HFF-Myc (cell line): ENCODE data around the gene HOXD8.

ENCODE experiments used
- DNase-seq: peaks from one replicate; pipeline ENCODE4 v3.0.0-alpha.2; 2011; ENCODE audit warnings: low read depth; ENCODE audit errors: extremely low read depth
- H3K4me3 ChIP-seq: replicated peaks from 2 replicates; pipeline ENCODE4 v1.5.1; 2011; ENCODE audit warnings: low read depth, mild to moderate bottlenecking, control low read depth, low read length
- TF ChIP-seq, protein P1 (sequence below): IDR thresholded peaks from 2 replicates; pipeline ENCODE4 v1.5.1; 2012; ENCODE audit warnings: mild to moderate bottlenecking, low read depth, low read length, control low read depth; ENCODE audit errors: missing control alignments

The HOXD8 gene

DNA sequence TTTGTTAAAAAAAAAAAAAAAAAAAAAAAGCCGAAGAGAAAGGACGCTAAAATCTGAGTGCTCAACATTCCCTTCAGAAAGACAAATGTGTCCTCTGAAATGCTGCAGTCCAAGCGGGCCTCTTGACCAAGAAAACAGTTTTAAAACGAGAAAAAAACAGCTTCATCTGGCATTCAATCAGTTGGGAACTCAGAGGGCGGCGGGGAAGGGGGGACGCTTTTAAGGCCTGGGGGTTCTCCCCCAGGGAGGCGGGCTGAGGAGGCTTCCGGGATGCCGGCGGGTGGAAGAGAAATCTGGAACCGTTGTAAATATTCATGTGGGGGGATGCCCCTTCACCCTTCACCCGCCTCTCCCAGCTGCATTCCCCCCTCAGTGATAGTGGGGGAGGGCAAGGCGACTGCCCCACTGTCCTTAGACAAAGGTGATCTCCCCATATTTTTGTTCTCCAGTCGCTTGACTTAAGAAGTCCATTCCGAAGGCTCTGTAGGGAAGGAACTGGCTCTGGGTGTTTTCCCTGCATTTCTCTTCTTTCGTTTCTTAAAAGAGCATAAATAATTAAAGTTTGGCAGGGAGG, 25.7 kb upstream of the HOXD8 start:
- DNase-seq = no peak
- peak overlapping the region; percentile 44 for H3K4me3 ChIP-seq
- TF ChIP-seq, protein P1, sequence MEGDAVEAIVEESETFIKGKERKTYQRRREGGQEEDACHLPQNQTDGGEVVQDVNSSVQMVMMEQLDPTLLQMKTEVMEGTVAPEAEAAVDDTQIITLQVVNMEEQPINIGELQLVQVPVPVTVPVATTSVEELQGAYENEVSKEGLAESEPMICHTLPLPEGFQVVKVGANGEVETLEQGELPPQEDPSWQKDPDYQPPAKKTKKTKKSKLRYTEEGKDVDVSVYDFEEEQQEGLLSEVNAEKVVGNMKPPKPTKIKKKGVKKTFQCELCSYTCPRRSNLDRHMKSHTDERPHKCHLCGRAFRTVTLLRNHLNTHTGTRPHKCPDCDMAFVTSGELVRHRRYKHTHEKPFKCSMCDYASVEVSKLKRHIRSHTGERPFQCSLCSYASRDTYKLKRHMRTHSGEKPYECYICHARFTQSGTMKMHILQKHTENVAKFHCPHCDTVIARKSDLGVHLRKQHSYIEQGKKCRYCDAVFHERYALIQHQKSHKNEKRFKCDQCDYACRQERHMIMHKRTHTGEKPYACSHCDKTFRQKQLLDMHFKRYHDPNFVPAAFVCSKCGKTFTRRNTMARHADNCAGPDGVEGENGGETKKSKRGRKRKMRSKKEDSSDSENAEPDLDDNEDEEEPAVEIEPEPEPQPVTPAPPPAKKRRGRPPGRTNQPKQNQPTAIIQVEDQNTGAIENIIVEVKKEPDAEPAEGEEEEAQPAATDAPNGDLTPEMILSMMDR = no peak

DNA sequence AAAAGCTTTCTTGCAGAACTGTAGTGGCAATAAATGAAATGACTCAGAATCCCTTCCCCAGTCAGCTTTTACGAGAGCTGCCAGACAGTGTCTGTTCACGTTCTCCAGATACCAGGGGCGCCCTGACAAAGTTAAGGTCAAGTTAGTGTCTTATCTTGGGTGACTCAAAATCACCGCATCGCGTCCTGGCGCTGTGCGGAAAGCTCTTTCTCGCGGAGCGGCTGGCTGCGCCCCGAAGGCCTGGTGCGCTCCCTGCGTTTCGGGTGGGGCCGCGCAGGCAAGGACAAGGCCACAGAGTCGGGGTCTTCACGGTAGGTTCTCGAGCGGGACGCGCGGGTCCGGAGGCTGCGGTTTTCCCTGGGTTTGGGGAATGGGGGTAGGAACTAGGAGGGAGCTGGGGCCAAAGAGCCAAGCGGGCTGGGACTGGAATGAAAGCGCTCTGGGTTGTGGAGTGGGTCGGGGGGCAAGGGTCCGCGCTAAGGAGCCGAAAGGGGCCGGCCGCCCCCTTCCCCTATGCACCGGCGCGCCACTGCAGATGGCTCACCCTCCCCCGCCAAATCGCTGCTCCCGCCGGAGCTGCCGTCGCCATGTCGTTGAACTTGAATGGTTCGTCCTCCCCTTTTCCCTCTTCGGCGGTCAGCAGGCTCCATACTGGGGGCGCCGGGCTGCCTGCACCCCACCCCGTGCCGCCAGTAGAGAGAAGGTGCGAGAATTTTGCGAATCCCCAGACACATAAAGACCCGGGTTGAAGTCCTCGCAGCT, 25.0 kb upstream of the HOXD8 start:
- H3K4me3 ChIP-seq = peak overlapping the region; percentile 44
- TF ChIP-seq, protein P1 = no peak
- peak; percentile 45 for DNase-seq

DNA sequence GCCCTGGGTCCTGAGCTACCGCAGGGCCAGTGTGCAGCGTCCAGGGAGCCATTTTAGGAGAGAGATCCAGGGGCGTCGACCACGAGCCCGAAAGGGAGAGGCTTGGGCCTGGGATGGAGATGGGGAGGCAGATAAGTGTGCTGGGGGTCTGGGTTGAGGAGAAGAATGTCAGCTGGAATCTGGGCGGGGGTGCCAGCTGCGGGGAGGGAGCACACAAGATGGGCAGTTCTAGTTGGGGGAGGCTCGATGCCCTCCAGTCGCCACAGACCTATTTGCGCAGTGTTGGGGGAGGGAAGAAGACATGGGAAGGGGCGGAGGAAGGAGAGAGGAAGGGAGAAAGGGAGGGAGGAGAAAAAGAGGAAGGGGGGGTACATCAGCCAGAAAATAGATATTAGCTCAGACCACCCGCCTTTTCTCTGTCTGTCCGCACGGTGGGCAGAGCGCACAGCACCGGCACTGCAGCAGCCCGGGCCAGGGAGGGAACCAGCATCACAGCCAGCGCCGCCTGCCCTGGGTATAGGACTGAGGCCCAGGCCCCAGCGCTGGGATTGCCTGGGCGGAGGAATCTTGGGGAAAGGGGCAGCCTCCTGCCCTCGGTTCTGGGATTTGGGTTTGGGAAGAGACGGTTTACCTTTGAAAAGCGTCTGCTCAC, 24.3 kb upstream of the HOXD8 start:
- peak overlapping the region; percentile 44 for H3K4me3 ChIP-seq
- TF ChIP-seq, protein P1 = no peak
- DNase-seq = no peak

DNA sequence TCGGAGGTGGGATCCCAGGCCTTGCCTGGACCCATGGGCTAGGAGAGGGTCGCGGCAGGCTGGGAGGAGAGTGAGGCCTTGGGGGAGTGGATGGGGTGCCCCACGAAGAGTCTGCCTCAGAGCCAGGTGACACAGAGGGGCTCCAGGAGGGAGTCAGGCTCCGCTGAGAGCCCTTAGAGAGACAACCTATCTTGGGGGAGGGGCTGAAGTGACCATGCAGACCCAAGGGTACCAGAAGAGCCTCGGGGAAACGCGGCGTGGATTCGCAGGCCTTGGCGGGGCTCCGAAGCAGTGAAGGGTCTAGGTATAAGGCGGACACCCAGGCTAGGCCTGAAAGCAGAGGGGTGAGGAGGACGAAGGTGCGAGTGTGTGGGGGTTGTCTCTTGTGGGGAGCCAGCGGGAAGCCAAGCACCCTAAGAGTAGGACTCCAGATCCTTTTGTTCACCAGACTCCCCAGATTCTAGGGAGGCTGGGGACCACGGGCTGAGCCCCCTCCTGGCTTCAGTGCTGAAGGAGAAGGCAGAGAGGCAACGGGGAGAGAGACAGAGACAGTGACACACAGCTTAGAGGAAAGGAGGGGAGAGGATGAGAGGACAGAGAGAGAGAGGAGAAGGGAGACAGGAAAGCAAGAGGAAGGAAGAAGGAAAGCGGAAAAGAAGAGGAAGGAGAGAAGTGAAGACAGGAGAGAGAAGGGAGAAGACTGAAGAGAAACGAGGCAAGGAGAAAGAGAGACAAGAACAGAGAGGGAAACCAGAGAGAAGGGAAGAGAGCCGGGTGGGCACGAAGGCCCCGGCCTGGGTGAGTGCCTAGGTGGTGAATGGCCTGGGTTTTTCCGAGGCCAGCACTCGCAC, 23.6 kb upstream of the HOXD8 start:
- DNase-seq = no peak
- peak overlapping the region; percentile 44 for H3K4me3 ChIP-seq
- TF ChIP-seq, protein P1 = no peak

DNA sequence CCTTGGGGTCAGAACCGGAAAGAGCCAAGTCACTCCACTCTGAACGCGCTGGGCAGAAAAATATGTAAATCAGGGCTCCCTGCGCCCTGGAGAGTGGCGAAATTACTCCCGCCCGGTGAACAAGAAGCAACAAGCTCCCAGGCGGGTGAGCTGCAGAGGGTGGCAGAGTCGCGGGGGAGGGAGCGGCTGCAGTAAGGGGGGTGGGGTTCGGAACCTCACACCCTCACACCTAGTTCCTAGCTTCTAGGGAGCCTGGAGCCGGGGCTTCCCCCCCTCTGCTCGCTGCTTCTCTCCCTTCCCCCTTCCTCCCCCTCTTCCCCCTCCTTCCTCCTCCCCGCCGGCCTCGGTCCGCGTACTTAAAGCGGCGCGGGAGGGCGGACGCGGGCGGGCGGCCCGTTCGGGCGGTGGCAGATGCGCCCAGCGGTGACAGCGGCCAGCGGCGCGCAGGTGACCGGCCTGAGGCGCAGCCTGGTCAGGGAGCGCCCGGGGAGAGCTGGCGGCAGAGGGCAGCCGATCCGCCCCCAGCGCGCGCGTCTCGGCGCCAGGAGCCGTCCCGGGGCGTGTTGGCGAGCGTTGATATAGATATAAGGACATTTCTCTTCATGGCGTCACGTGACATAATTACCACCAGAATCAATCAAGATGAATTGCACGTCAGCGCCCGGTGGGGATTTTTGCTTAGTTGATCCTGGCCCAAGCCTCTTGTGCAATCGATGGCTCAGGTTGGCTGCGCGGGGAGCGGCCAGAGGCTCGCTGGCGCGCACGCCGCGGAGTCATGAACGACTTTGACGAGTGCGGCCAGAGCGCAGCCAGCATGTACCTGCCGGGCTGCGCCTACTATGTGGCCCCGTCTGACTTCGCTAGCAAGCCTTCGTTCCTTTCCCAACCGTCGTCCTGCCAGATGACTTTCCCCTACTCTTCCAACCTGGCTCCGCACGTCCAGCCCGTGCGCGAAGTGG, 22.6 kb upstream of the HOXD8 start, which contains the start of gene HOXD11:
Gene HOXD11, plus strand, starts transcription at position 700 of the 959 bp plus-strand sequence. Its CDS starts 76 bp downstream, at position 776.
- peak within 1 kb of the TSS; percentile 28 for H3K4me3 ChIP-seq
- DNase-seq = no peak

More for the DNA sequence above, 22.6 kb upstream of the HOXD8 start, which contains the start of gene HOXD11:
- TF ChIP-seq, protein P1 = no peak
